Suprapubic skin (tissue), 4 donors: ENCODE data around the gene CEP85. TPM values are rescaled to one million over a fixed set of nuclear protein-coding genes. Genes with fewer than 3 reads are reported as not detected.

Experiments
- DNase-seq, 2 donors: peaks; one replicate each; pipeline ENCODE4 v3.0.0-alpha.2; 2019; ENCODE audit warnings: low spot score in 2 of 2
- H3K27ac ChIP-seq: fragments of 200-600 bp; sonication (generic); one replicate; pipeline ENCODE4 v1.5.1; 2019
- H3K27me3 ChIP-seq: fragments of 200-600 bp; sonication (generic); one replicate; pipeline ENCODE4 v1.5.1; 2019
- H3K36me3 ChIP-seq: fragments of 200-600 bp; sonication (generic); one replicate; pipeline ENCODE4 v1.5.1; 2019
- H3K4me1 ChIP-seq: fragments of 200-600 bp; sonication (generic); one replicate; pipeline ENCODE4 v1.5.1; 2019
- H3K4me3 ChIP-seq: fragments of 200-600 bp; sonication (generic); one replicate; pipeline ENCODE4 v1.5.1; 2019; ENCODE audit warnings: mild to moderate bottlenecking
- H3K9me3 ChIP-seq: fragments of 200-600 bp; sonication (generic); one replicate; pipeline ENCODE4 v1.5.1; 2019
- EP300 ChIP-seq: sonication (generic); formaldehyde crosslinking; IDR thresholded peaks from one replicate; pipeline ENCODE4 v1.6.1; 2017; ENCODE audit warnings: antibody characterized with exemption
- POLR2A ChIP-seq, 2 donors: fragments of 450-650 bp; IDR thresholded peaks; one replicate each; pipeline ENCODE4 v1.6.1; 2017; ENCODE audit warnings: antibody characterized with exemption in 2 of 2, mild to moderate bottlenecking in 2 of 2, moderate library complexity in 2 of 2
- POLR2AphosphoS5 ChIP-seq, 3 donors: sonication (generic); formaldehyde crosslinking; IDR thresholded peaks; one replicate each; pipeline ENCODE4 v1.6.1; 2017; ENCODE audit warnings: antibody characterized with exemption in 3 of 3
- WGBS: methylation state at CpG from one replicate; pipeline ENCODE4 v1.1.5; 2018; 5-methylcytosine and 5-hydroxymethylcytosine counted together
- total RNA-seq, 4 donors: library from RNA; depleted of rRNA; stranded (reverse); fragments of >200 nt; gene quantifications; one replicate each; pipeline ENCODE4 v1.1.0, GENCODE V29; 2016
- TF ChIP-seq, protein P1 (sequence below), 2 donors: fragments of 200-600 bp in 1 of 2; fragments of 450-650 bp in 1 of 2; sonication (generic) in 1 of 2; IDR thresholded peaks; one replicate each; pipeline ENCODE4 v1.5.1; 2016 to 2019; ENCODE audit warnings: antibody characterized with exemption in 2 of 2, mild to moderate bottlenecking in 1 of 2, moderate library complexity in 1 of 2

Gene CEP85, protein sequence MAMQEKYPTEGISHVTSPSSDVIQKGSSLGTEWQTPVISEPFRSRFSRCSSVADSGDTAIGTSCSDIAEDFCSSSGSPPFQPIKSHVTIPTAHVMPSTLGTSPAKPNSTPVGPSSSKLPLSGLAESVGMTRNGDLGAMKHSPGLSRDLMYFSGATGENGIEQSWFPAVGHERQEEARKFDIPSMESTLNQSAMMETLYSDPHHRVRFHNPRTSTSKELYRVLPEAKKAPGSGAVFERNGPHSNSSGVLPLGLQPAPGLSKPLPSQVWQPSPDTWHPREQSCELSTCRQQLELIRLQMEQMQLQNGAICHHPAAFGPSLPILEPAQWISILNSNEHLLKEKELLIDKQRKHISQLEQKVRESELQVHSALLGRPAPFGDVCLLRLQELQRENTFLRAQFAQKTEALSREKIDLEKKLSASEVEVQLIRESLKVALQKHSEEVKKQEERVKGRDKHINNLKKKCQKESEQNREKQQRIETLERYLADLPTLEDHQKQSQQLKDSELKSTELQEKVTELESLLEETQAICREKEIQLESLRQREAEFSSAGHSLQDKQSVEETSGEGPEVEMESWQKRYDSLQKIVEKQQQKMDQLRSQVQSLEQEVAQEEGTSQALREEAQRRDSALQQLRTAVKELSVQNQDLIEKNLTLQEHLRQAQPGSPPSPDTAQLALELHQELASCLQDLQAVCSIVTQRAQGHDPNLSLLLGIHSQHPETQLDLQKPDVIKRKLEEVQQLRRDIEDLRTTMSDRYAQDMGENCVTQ
- 10 to 100 TPM; 18.2 to 27.8 (median 18.7) TPM for total RNA-seq

DNA sequence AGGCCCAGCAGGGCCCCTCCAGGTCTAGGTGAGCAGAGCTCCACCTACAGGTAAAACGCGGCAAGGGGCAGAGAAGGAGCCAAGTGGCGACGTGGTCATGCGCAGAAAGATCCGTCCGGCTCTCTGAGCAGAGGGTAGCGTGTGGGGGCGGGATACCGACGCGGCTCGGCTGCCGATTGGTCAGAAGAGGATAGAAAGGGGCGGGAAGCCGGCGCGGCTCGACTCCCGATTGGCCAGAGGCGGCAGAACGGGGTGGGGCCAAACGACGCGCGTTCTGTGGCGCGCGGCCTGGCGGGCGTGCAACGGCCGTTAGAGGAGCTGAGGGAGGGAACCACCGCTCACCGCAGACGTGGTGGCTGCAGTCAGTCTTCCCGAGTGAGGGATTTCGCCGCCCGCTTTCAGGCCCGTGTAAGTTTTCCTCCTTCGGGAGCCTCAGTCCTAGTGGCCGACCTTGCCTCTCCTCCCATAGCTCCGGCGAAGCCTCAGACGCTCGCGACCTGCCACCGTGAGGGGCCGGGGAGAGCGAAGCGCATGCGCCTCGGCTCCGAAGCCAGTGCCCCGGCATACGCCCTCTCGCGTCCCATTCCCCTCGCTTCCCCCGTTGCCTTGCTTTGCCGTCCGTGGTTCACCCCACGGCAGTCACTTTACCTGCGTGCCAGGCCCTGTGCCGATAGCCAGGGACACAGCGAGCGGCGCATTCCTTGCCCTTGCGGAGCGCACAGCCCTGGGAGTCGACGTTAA lies at the start of gene CEP85:
Gene CEP85 (plus strand): TSS at position 298 of the 741 bp plus-strand sequence. CDS start 5,584 bp downstream, outside the sequence.
- WGBS, result under 1% methylated on average over 34 of the region's 73 CpGs
- Histone ChIP-seq H3K4me1 (peaks cover 26% of the 10 kb centered on the region), H3K4me3 (peak within 1 kb of the TSS; percentile 69), H3K9me3 (no peaks in the 10 kb centered on the region), H3K36me3 (no peaks in the 10 kb centered on the region), H3K27me3 (no peaks in the 10 kb centered on the region), H3K27ac (peak within 1 kb of the TSS; percentile 80)
- TF ChIP-seq EP300 (no peak), POLR2AphosphoS5 (IDR thresholded peaks at IDR 0.05) (peak in 1 of 3 donors; percentile 55), POLR2A (IDR thresholded peaks at IDR 0.05) (no peak)
- TF ChIP-seq, protein P1, sequence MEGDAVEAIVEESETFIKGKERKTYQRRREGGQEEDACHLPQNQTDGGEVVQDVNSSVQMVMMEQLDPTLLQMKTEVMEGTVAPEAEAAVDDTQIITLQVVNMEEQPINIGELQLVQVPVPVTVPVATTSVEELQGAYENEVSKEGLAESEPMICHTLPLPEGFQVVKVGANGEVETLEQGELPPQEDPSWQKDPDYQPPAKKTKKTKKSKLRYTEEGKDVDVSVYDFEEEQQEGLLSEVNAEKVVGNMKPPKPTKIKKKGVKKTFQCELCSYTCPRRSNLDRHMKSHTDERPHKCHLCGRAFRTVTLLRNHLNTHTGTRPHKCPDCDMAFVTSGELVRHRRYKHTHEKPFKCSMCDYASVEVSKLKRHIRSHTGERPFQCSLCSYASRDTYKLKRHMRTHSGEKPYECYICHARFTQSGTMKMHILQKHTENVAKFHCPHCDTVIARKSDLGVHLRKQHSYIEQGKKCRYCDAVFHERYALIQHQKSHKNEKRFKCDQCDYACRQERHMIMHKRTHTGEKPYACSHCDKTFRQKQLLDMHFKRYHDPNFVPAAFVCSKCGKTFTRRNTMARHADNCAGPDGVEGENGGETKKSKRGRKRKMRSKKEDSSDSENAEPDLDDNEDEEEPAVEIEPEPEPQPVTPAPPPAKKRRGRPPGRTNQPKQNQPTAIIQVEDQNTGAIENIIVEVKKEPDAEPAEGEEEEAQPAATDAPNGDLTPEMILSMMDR (IDR thresholded peaks at IDR 0.05), result peak; percentile 17 to 88
- peak; percentile 98 to 100 for DNase-seq

DNA sequence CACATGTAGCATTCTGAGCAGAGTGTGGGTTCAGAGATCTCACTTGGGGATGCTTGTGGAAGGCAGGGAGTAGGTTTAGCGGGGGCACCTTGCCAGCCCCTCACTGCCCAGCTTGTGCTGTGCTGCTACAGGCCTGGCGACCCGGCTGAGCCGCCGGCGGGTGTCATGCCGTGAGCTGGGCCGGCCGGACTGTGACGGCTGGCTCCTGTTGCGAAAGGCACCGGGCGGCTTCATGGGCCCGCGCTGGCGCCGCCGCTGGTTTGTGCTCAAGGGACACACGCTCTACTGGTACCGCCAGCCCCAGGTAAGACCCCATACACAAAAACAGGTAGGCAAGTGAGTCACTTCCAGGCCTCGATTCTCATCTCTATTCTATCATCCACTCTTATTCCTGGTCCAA lies 49.1 kb upstream of the CEP85 start:
- H3K9me3 ChIP-seq, result no peaks in the 10 kb centered on the region
- no peaks in the 10 kb centered on the region for H3K4me1 ChIP-seq
- no peak overlapping the region for H3K27ac ChIP-seq
- H3K4me3 ChIP-seq, result no peak overlapping the region
- 97% methylated on average over 21 of the region's 21 CpGs for WGBS
- no peaks in the 10 kb centered on the region for H3K27me3 ChIP-seq
- H3K36me3 ChIP-seq, result peaks cover 39% of the 10 kb centered on the region
- TF ChIP-seq POLR2A (IDR thresholded peaks at IDR 0.05) (no peak), EP300 (no peak), POLR2AphosphoS5 (IDR thresholded peaks at IDR 0.05) (no peak)
- TF ChIP-seq, protein P1 (IDR thresholded peaks at IDR 0.05), result no peak
- no peak for DNase-seq

DNA sequence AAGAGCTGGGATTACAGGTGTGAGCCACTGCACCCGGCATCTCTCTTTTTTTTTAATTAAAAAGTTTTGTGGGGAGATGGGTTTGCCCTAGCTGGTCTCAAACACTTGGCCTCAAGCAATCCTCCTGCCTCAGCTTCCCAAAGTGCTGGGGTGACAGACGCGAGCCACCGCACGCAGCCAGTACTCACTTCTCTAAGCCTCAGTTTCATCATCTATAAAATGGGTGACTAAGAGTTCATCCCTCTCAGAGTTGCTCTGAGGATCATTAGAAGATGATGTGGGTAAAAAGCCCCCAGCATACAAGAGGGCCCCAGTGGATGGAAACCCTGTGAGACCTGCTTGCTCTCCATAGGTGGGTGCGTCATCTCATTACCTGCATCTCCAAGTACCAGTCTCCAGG lies 46.1 kb upstream of the CEP85 start:
- Histone ChIP-seq H3K27ac (no peak overlapping the region), H3K27me3 (no peaks in the 10 kb centered on the region), H3K4me1 (no peaks in the 10 kb centered on the region), H3K4me3 (no peak overlapping the region), H3K9me3 (no peaks in the 10 kb centered on the region), H3K36me3 (peaks cover 33% of the 10 kb centered on the region)
- no peak for DNase-seq
- TF ChIP-seq EP300, result no peak
- no peak for TF ChIP-seq POLR2AphosphoS5 (IDR thresholded peaks at IDR 0.05)
- TF ChIP-seq, protein P1 (IDR thresholded peaks at IDR 0.05), result no peak
- no peak for TF ChIP-seq POLR2A (IDR thresholded peaks at IDR 0.05)
- WGBS, result 97% methylated on average over 6 of the region's 6 CpGs

DNA sequence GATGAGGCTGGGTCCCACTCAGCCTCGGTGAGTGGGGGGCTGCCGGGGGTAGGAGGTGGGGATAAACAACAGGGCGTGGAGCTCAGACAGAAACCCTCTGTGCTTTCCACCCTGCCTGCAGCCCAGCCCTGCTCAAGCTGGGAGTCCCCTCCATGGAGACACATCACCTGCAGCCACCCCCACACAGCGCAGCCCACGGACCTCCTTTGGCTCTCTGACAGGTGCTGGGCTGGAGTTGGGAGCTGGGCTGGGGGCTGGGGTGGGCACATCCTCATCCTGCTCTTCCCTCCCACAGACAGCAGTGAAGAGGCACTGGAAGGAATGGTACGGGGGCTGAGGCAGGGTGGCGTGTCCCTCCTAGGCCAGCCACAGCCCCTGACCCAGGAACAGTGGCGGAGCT lies 45.5 kb upstream of the CEP85 start:
- H3K4me3 ChIP-seq, result no peak overlapping the region
- no peaks in the 10 kb centered on the region for H3K4me1 ChIP-seq
- H3K9me3 ChIP-seq, result no peaks in the 10 kb centered on the region
- TF ChIP-seq EP300 (no peak), POLR2AphosphoS5 (IDR thresholded peaks at IDR 0.05) (no peak), POLR2A (IDR thresholded peaks at IDR 0.05) (no peak)
- TF ChIP-seq, protein P1 (IDR thresholded peaks at IDR 0.05), result no peak
- no peaks in the 10 kb centered on the region for H3K27me3 ChIP-seq
- WGBS, result 91% methylated on average over 7 of the region's 8 CpGs
- H3K27ac ChIP-seq, result no peak overlapping the region
- peaks cover 27% of the 10 kb centered on the region for H3K36me3 ChIP-seq
- DNase-seq, result no peak
